ENCODE data around the gene CTNND2. TPM values are rescaled to one million over a fixed set of nuclear protein-coding genes. Genes with fewer than 3 reads are reported as not detected.

Gene CTNND2
- total and polyA plus RNA-seq, 10 of the 15 experiments (the other 5 are each of a cell fraction or from before 2014, with no cell fraction given) = 0.02 to 0.16 (median 0.04) TPM; not detected in 7

GRCh38 chr5:11494340-11494739 is 409.9 kb downstream of the CTNND2 start (continued):
- no peak for TF ChIP-seq RELB (IDR thresholded peaks at IDR 0.05; ENCODE audit: low read depth)

DNA sequence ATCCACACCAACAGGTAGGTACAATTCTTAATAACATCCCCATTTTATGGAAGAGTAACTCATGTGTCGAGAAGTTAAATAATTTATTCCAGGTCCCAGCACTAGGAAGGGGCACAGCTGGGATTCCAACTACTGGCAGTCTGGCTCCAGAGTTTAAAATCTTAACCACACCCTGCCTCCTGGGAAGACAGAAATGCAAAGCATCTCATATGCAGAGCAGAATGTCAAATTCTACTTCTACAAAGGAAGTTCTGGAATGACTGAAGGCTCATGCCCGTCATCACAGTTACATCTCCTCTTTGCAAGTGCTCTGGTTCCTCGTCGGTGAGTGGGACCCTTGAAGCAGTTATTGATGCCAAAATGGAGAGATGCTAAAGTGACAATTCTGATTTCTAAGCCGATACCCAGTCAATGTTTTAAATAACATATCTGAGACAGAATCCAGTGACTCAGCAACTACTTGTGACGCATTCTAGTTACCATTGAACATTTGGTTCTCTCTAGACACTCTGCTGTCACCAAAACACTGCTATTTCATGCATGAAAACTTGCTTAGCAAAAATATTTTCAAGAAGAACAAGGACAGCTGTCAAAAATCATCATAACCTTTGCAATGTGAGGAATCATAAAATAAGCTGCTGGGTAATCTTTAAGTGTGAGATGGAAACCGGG is 412.7 kb downstream of the CTNND2 start:
- H3K4me1 ChIP-seq (ENCODE audit: control insufficient read depth, insufficient read depth, low read length) = no peaks in the 10 kb centered on the region
- intact Hi-C loops (cut with micrococcal nuclease; ENCODE audit: unreplicated experiment) = loop anchor here (5.0 kb wide), 1 partner anchor 224 kb away; no protein-coding TSS in a partner anchor
- no peaks in the 10 kb centered on the region for H3K9me3 ChIP-seq (replicated peaks; ENCODE audit: control insufficient read depth, insufficient read depth, low read length)
- FAIRE-seq (no peak), ATAC-seq (no peak), DNase-seq (ENCODE audit: low read depth, low spot score) (no peak)
- H3K27me3 ChIP-seq (replicated peaks in 1 of 2; ENCODE audit: control insufficient read depth in 2 of 2, insufficient read depth in 2 of 2, low read length in 1 of 2) = no peaks in the 10 kb centered on the region
- SMC1A ChIA-PET (ENCODE audit: uncharacterized antibody, unreplicated experiment) = no interaction called here
- RAD21 ChIA-PET (ENCODE audit: unreplicated experiment) = no interaction called here
- in situ Hi-C loops (cut with MboI) = no loop called here
- CTCF ChIA-PET = no interaction called here
- no peak overlapping the region for H3K4me3 ChIP-seq
- H3K36me3 ChIP-seq (ENCODE audit: control insufficient read depth in 2 of 2, insufficient read depth in 2 of 2, low read length in 1 of 2) = no peaks in the 10 kb centered on the region
- no peak overlapping the region for H2AFZ ChIP-seq (ENCODE audit: control insufficient read depth, low read depth, low read length)
- H3K27ac ChIP-seq (ENCODE audit: control insufficient read depth, insufficient read depth) = no peak overlapping the region
- no peak overlapping the region for H3K4me2 ChIP-seq (ENCODE audit: control insufficient read depth, insufficient read depth)
- H4K20me1 ChIP-seq (ENCODE audit: control insufficient read depth, insufficient read depth) = no peaks in the 10 kb centered on the region
- H3K9ac ChIP-seq (ENCODE audit: control insufficient read depth, insufficient read depth, low read length) = no peak overlapping the region
- WGBS (ENCODE audit: insufficient coverage, insufficient replicate concordance, low lambda C conversion rate, missing lambda C conversion rate) = 27% methylated on average over 7 of the region's 7 CpGs
- no TSS peak for BruUV-seq (replicated peaks)
- POLR2A ChIA-PET = no interaction called here
- H3K79me2 ChIP-seq (ENCODE audit: control insufficient read depth, insufficient read depth, low read length) = no peaks in the 10 kb centered on the region
- TF ChIP-seq HSF1 (IDR thresholded peaks at IDR 0.05; ENCODE audit: low read depth, low read length) = no peak
- TF ChIP-seq ZNF592 (IDR thresholded peaks at IDR 0.05) = no peak
- TF ChIP-seq PML (IDR thresholded peaks at IDR 0.05; ENCODE audit: low read length) = no peak
- TF ChIP-seq NR2C2 (IDR thresholded peaks at IDR 0.05; ENCODE audit: borderline replicate concordance, control insufficient read depth, insufficient read length, low read depth) = no peak
- no peak for TF ChIP-seq HCFC1 (IDR thresholded peaks at IDR 0.05; ENCODE audit: low read length)
- no peak for TF ChIP-seq JUNB (IDR thresholded peaks at IDR 0.05)
- TF ChIP-seq MEF2A (IDR thresholded peaks at IDR 0.05; ENCODE audit: insufficient read depth, low read depth, low read length) = no peak
- no peak for TF ChIP-seq MEF2B (IDR thresholded peaks at IDR 0.05; ENCODE audit: partially characterized antibody, poor library complexity, severe bottlenecking)
- no peak for TF ChIP-seq MTA2 (IDR thresholded peaks at IDR 0.05; ENCODE audit: low read depth)
- no peak for TF ChIP-seq NFXL1 (IDR thresholded peaks at IDR 0.05; ENCODE audit: borderline replicate concordance)
- TF ChIP-seq ASH2L (IDR thresholded peaks at IDR 0.05; ENCODE audit: borderline replicate concordance, low read depth) = no peak
- no peak for TF ChIP-seq MYC (IDR thresholded peaks at IDR 0.05; ENCODE audit: insufficient read depth, insufficient read length, insufficient replicate concordance, low read length, severe bottlenecking)
- TF ChIP-seq PAX8 (IDR thresholded peaks at IDR 0.05) = no peak

All from GM12878 (cell line).